Measurements from ENCODE around the gene CNNM2. TPM values are rescaled to one million over a fixed set of nuclear protein-coding genes. Genes with fewer than 3 reads are reported as not detected.
"Not testable (repeated sequence)": the region's sequence is repeated elsewhere in the genome, so short reads cannot be mapped to it uniquely, and the experiment has no call there.

CNNM2 gene
- total RNA-seq, 1 donor: 9.4 TPM

GRCh38 chr10:102963756-102964025 is 45.6 kb downstream of the CNNM2 start:
- TF ChIP-seq CTCF (IDR thresholded peaks at IDR 0.05; ENCODE audit: extremely low read depth, low read depth, low read length): no peak
- H3K27me3 ChIP-seq (ENCODE audit: insufficient read depth, low read length): no peaks in the 10 kb centered on the region
- no peak overlapping the region for H3K27ac ChIP-seq (ENCODE audit: low read depth, low read length)
- no peaks in the 10 kb centered on the region for H3K9me3 ChIP-seq (ENCODE audit: low read depth, low read length)
- DNase-seq (ENCODE audit: insufficient read length, low spot score, missing footprints): no peak
- H3K36me3 ChIP-seq (ENCODE audit: insufficient read depth, low read length): no peaks in the 10 kb centered on the region
- H2AFZ ChIP-seq (ENCODE audit: low read length): no peak overlapping the region
- H3K79me2 ChIP-seq (ENCODE audit: insufficient read depth, low read length): no peaks in the 10 kb centered on the region
- H3K4me3 ChIP-seq (ENCODE audit: insufficient read depth, low read length): no peak overlapping the region
- no peaks in the 10 kb centered on the region for H4K20me1 ChIP-seq (ENCODE audit: insufficient read depth, low read length)
- no peak overlapping the region for H3K4me2 ChIP-seq (ENCODE audit: insufficient read depth, low read length)
- H3K4me1 ChIP-seq (ENCODE audit: insufficient read depth, low read length): no peaks in the 10 kb centered on the region

DNA sequence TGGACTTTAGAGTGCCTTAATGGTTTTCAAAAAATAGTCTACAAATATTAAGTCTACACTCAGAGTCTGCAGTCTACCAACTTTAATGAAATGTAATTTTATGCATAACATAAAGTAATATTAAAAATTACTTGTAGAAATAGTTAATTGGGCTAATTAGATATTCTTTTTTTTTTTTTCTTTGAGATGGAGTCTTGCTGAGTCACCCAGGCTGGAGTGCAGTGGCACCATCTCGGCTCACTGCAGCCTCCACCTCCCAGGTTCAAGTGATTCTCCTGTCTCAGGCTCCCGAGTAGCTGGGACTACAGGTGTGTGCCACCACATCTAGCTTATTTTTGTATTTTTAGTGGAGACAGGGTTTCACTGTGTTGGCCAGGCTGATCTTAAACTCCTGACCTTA is 46.0 kb downstream of the CNNM2 start:
- not testable (repeated sequence) for H3K36me3 ChIP-seq (ENCODE audit: insufficient read depth, low read length); H3K9me3 ChIP-seq (ENCODE audit: low read depth, low read length); H3K4me1 ChIP-seq (ENCODE audit: insufficient read depth, low read length); H4K20me1 ChIP-seq (ENCODE audit: insufficient read depth, low read length); H3K27ac ChIP-seq (ENCODE audit: low read depth, low read length); H3K4me2 ChIP-seq (ENCODE audit: insufficient read depth, low read length); DNase-seq (ENCODE audit: insufficient read length, low spot score, missing footprints); H3K4me3 ChIP-seq (ENCODE audit: insufficient read depth, low read length); H2AFZ ChIP-seq (ENCODE audit: low read length); H3K79me2 ChIP-seq (ENCODE audit: insufficient read depth, low read length); H3K27me3 ChIP-seq (ENCODE audit: insufficient read depth, low read length)

GRCh38 chr10:102964713-102965112 is 46.6 kb downstream of the CNNM2 start:
- H4K20me1 ChIP-seq (ENCODE audit: insufficient read depth, low read length): no peaks in the 10 kb centered on the region
- no peak for DNase-seq (ENCODE audit: insufficient read length, low spot score, missing footprints)

DNA sequence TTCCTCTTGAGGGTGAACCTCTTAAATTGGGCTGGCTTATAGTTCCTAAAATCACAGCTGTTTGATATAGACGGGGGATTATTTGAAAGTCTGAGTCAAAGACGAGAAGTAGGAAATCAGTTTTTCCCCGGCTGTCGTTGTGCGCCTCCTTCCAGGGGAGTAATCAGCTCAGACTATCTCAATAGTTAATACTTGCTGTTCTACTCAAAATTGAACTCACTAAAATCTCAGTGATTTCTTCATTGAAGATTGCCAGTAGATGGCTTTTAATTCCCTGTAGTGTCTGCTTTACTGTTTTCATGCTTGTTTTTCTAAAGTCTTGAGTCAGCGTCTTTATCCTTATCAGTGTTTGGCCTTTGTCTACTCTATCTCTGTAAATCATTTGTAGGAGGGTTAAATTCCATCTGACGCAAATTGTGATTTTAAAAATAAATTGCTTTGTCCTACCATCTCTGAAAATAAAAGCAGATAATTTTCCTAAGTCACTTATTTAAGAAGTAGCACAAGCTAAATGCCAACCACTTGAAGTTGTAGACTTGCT is 47.3 kb downstream of the CNNM2 start:
- H4K20me1 ChIP-seq (ENCODE audit: insufficient read depth, low read length): no peaks in the 10 kb centered on the region
- no peaks in the 10 kb centered on the region for H3K9me3 ChIP-seq (ENCODE audit: low read depth, low read length)
- H3K79me2 ChIP-seq (ENCODE audit: insufficient read depth, low read length): no peaks in the 10 kb centered on the region
- no peaks in the 10 kb centered on the region for H3K4me1 ChIP-seq (ENCODE audit: insufficient read depth, low read length)
- no peak for TF ChIP-seq CTCF (IDR thresholded peaks at IDR 0.05; ENCODE audit: extremely low read depth, low read depth, low read length)
- H3K4me3 ChIP-seq (ENCODE audit: insufficient read depth, low read length): no peak overlapping the region
- H3K4me2 ChIP-seq (ENCODE audit: insufficient read depth, low read length): no peak overlapping the region
- no peak for DNase-seq (ENCODE audit: insufficient read length, low spot score, missing footprints)
- no peak overlapping the region for H2AFZ ChIP-seq (ENCODE audit: low read length)
- no peaks in the 10 kb centered on the region for H3K36me3 ChIP-seq (ENCODE audit: insufficient read depth, low read length)
- no peak overlapping the region for H3K27ac ChIP-seq (ENCODE audit: low read depth, low read length)
- no peaks in the 10 kb centered on the region for H3K27me3 ChIP-seq (ENCODE audit: insufficient read depth, low read length)

More at GRCh38 chr10:102964713-102965112, 46.6 kb downstream of the CNNM2 start:
- TF ChIP-seq CTCF (IDR thresholded peaks at IDR 0.05; ENCODE audit: extremely low read depth, low read depth, low read length): no peak
- H3K4me2 ChIP-seq (ENCODE audit: insufficient read depth, low read length): no peak overlapping the region
- H3K9me3 ChIP-seq (ENCODE audit: low read depth, low read length): no peaks in the 10 kb centered on the region
- H3K27ac ChIP-seq (ENCODE audit: low read depth, low read length): no peak overlapping the region
- no peaks in the 10 kb centered on the region for H3K36me3 ChIP-seq (ENCODE audit: insufficient read depth, low read length)
- H3K4me1 ChIP-seq (ENCODE audit: insufficient read depth, low read length): no peaks in the 10 kb centered on the region
- no peak overlapping the region for H3K4me3 ChIP-seq (ENCODE audit: insufficient read depth, low read length)
- no peaks in the 10 kb centered on the region for H3K27me3 ChIP-seq (ENCODE audit: insufficient read depth, low read length)
- H2AFZ ChIP-seq (ENCODE audit: low read length): no peak overlapping the region
- H3K79me2 ChIP-seq (ENCODE audit: insufficient read depth, low read length): no peaks in the 10 kb centered on the region

Measured in osteoblast (primary cell).